Stimulated activated CD4-positive, alpha-beta T cell treated with anti-CD3 and anti-CD28 coated beads, Interleukin-15, amount 100 ng/mL, for 1 hour (primary cell): ENCODE data around the gene RNF2.
"Not testable (repeated sequence)": the region's sequence is repeated elsewhere in the genome, so short reads cannot be mapped to it uniquely, and the experiment has no call there.

Source experiments
- DNase-seq, 2 donors: peaks; one replicate each; pipeline ENCODE4 v3.0.0-alpha.2; 2020; ENCODE audit warnings: low read depth in 1 of 2, low spot score in 1 of 2

Gene RNF2

DNA sequence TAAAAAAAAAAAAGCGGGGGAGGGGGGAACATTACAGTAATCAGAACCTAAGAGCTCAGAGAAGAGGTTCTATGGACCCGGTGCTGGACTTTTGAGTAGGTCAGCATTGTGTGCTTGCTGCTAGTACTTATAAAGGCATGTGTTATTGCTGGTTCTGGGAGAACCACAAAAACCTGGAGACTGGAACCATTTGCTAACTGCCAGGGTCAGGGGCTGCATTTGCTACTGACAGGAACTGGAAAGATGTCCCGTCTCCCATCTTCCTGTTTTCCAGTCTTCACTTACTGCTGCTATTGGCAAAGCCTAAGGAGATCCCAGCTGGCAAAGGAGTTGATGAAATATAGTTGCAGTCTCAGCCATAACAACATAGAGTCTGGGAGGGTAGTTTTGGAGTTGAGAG, 4.3 kb downstream of the RNF2 start:
- no peak for DNase-seq

DNA sequence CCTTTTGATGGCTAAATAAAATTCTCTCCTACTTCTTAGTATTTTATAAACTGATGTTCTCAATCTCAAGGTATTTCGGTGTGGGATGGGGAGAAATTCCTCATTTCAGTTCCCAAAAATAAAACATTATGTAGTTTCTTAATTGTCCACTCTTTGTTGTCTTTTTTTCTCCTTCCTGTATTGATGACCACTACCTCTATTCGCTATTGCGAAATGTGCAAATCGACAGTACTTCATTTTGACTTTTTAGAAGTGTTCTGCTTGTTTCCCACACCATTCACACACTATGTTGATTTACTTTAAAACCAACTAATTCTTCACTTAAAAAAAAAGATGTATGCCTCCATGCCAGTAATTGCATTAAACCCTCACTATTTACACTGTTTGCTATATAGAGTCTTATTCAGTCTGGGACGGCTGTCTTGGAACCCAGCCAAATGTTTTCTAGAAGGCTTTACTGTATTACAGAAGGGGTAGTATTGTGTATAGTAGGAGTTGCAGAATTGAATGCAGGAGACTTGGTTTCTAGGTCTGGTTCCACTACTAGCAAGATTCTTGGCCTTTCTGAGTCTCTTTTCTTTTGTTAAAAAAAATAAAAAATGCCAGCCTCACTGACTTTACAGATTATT, 5.6 kb downstream of the RNF2 start:
- DNase-seq: no peak

GRCh38 chr1:185053204-185053603, 7.8 kb downstream of the RNF2 start:
- DNase-seq: no peak

GRCh38 chr1:185054365-185055060, 9.2 kb downstream of the RNF2 start:
- DNase-seq: no peak

DNA sequence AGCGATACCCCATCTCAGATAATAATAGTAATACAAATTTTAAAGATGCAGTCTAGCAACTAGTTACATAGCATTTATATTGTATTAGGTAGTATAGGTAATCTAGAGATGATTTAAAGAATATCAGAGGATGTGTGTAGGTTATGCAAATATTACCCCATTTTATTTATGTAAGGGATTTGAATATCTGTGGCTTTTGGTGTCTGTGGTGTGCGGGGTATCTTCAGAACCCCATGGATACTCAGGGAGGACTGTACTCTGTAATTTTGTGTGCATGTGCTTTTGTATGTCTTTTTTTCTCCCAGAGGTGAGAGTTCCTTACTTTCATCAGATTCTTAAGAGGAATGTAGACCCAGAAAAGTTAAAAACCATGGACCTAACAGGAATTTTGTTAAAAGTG, 12.8 kb downstream of the RNF2 start:
- DNase-seq: no peak

DNA sequence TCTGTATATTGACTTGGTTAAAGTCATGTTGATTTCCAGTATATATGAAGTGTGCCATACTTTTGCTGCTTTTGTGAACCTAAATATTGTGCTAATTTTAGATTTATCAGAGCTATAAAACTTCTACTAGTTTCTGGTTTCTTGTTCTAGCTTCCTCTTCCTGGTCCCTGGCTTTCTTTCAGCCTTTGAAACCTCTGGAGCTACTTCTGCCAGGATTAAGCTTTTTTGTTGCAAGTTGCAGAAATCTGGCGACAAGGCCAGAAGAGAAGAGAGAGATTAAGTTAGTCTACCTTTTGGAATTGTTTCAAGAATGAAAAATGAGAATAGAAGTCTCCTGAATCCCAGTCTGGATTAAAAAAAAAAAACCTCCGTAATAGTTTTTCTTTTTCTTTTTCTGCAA, 13.5 kb downstream of the RNF2 start:
- DNase-seq: no peak

- no peak for DNase-seq
These were observed 14.7 kb downstream of the RNF2 start for GRCh38 chr1:185059950-185060571.

- no peak for DNase-seq
These were observed 17.5 kb downstream of the RNF2 start for GRCh38 chr1:185062710-185063370.

DNA sequence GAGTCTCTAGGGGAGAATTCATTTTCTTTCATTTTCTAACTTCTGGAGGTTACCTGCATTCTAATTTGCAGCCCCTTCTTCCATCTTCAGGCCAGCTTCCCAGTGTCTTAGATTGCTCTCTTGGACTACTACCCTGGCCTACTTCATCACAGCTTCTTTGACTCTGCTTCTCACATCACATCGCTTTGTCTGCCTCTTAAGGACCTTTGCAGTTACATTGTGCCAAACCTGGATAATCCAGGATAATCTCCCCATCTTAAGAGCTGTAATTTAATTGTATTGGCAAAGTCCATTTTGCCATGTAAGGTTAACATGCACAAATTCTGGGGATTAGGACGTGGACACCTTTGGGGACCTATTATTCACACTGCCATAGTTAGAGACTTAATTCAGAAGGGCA, 18.4 kb downstream of the RNF2 start:
- no peak for DNase-seq

GRCh38 chr1:185065006-185065405, 19.6 kb downstream of the RNF2 start:
- not testable (repeated sequence) for DNase-seq

DNA sequence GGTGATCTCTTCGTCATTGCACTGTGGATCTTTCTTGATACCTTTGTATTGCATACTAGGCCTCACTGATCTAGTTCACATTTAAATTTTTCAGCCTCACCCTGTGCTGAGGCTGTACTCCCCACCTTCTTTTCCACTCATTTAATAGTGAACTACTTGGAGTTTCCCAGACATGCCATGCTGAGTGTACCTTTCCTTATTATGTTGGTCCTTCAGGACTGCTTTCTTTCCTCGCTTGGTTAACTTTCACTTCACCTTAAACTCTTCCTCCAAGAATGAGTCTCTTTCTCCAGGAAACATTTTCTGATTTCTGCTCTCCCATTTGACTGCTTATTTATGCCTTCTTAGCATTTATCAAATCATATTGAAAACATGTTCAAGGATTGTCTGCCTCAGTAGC, 20.8 kb downstream of the RNF2 start:
- no peak for DNase-seq

GRCh38 chr1:185068341-185068740, 23.0 kb downstream of the RNF2 start:
- DNase-seq: no peak

DNA sequence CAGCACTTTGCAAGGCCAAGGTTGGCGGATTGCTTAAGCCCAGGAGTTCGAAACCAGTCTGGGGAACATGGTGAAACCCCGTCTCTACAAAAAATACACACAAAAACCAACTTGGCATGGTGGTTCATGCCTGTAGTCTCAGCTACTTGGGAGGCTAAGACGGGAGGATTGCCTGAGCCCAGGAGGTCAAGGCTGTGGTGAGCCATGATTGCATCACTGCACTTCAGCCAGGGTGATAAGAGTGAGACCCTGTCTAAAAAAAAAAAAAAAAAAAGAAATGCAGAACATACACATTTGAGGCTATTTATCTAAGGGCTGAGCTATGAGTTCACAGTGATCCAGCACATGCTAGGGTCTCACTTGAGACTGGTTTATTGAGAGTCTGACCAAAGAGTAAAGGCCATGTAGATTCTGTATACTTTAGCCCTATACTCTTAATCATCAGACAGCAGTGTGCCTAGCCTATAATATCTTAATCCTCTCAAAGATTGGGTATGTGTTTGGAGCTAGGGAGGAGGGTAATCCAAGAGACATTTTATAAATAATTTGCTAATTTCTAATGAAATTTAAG, 23.9 kb downstream of the RNF2 start:
- DNase-seq: no peak

GRCh38 chr1:185070051-185070450, 24.7 kb downstream of the RNF2 start:
- DNase-seq: no peak

DNA sequence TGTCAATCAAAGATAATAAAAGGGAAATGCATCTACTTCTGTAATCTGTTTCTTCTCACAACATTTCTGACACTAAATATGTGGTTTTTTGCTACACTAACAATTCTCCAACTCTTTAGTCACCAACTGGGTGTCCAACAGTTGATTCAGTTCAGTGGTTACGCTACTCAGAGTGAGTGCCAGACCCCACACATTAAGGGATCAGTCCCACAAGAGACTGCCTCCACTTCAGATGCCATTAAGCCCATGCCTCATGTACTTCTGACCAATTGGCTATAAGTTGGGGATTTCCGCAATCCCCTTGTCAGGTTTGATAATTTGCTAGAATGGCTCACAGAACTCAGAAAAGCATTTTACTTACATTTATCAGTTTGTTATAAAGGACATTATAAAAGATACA, 28.4 kb downstream of the RNF2 start:
- no peak for DNase-seq

DNA sequence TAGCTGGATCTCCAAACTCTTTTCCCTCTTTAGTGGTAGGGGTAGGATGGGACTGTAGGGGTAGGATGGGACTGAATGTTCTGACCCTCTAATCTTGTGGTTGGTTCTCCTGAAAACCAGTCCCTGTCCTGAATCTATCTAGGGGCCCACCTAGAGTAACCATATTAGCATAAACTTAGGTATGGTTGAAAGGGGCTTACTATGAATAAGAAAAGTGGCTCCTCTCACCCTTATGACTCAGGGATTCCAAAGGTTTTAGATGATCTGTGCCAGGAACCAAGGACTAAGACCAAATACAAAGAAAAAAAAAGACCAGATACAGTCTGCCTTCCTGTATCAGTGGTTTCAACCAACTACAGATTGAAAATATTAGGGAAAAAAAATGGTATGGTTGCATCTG, 28.9 kb downstream of the RNF2 start:
- no peak for DNase-seq

DNA sequence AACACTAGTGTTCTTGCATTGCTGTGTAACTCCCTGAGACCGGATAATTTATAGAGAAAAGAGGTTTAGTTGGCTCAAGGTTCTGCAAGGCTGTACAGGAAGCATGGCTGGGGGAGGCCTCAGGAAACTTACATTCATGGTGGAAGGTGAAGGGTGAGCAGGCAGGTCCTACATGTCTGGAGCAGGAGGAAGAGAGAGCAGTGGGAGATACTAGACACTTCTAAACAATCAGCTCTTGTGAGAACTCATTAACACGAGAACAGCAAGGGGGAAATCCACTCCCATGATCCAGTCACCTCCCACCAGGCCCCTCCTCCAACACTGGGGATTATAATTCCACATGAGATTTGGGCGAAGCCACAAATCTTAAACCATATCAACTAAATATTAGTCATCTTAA, 30.1 kb downstream of the RNF2 start:
- no peak for DNase-seq

DNA sequence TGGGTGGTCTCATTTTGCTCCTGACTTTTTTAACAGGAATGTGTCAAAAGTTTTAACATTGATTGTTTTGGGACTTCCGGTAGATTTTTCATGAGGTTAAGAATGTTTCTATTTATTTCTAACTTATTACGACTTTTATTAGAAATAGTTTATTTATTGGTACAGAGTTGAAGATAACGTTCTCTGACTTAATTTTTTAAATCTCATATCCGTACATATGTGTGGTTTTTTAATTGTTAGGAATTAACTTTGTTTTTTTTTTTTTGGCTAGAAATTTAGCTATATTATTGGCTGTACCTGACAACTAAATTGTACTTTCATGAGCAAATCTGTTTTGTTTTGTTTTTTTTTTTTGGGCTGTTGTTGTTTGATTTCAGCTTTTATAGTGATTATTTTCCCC, 32.0 kb downstream of the RNF2 start:
- no peak for DNase-seq

DNA sequence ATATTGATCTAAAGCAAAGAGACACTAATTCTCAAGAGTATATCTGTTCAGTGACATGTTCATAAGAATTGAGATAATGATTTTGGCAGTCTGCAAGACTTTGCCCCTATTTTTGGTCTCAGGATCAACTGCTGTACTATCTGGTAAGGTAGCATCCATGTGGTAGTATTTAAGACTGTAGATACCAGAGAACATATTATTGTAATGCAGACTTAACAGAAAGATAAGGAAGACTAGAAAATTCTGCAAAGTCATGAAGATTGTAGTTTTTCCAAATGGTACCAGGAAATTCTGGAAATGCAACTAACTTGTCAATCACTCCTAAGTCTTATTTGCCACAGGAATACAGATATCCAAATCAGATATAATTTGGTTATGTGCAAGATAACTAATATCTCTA, 35.1 kb downstream of the RNF2 start:
- no peak for DNase-seq

- no peak for DNase-seq
These were observed 38.5 kb downstream of the RNF2 start for GRCh38 chr1:185083818-185084217.

GRCh38 chr1:185087101-185087500, 41.7 kb downstream of the RNF2 start:
- DNase-seq: no peak

DNA sequence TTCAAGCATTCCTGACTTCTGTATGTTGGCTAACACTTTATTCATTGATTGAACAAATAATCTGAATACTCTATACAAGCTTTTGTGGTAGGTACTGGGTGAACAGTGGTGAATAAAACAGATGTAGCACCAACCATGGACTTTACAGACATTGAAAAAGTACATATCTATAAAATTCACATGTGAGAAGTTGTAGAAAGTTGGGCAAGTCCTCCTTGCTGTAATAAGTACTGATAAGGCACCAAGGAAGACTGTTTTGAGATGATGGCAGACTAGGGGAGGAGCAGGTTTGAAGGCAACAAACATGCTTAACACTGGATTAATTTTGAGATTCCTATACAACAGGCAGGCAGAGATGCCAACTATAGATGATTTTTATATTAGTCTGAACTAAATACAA, 42.4 kb downstream of the RNF2 start:
- no peak for DNase-seq
